ENCODE results near the gene LIN28B.

DNA sequence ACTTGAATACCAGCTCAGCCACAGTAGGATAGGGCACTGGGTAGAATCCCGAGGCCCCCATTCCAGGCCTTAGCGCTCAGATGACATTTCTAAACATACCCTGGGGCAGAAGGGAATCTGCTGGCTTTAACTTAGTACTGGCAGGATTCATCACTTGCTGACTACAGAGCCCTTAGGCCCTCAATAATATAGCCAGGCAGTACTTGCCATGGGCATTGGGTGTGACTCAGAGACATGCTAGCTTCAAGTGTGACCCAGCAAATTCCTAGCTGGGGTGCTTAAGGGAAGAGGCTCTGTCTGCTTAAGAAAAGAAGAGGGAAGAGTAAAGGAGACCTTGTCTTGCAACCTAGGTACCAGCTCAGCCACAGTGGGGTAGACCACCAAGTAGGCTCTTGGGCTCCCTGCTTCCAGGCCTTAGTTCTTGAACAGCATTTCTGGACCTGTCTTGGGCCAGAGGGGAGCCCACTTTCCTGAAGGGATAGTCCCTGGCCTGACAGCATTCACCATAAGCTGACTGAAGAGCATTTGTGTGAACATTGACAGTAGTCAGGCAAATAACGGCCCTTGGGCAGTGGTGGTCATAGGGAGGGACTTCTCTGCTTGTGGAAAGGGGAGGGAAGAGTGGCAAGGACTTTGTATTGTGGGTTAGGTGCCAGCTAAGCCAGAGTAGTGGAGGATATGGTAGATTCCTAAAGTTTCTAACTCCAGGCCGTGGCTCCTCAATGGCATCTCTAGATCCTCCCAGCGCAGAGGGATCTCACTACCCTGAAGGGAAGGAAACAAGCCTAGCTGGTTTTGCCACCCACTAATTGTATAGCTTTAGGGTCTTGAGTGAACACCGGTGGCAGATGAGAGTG, 48.6 kb upstream of the LIN28B start:
- TF ChIP-seq, protein P1, sequence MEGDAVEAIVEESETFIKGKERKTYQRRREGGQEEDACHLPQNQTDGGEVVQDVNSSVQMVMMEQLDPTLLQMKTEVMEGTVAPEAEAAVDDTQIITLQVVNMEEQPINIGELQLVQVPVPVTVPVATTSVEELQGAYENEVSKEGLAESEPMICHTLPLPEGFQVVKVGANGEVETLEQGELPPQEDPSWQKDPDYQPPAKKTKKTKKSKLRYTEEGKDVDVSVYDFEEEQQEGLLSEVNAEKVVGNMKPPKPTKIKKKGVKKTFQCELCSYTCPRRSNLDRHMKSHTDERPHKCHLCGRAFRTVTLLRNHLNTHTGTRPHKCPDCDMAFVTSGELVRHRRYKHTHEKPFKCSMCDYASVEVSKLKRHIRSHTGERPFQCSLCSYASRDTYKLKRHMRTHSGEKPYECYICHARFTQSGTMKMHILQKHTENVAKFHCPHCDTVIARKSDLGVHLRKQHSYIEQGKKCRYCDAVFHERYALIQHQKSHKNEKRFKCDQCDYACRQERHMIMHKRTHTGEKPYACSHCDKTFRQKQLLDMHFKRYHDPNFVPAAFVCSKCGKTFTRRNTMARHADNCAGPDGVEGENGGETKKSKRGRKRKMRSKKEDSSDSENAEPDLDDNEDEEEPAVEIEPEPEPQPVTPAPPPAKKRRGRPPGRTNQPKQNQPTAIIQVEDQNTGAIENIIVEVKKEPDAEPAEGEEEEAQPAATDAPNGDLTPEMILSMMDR (IDR thresholded peaks at IDR 0.05; ENCODE audit: poor library complexity, severe bottlenecking), result no peak
- no peak for TF ChIP-seq POLR2AphosphoS5 (IDR thresholded peaks at IDR 0.05)
- TF ChIP-seq, protein P2, sequence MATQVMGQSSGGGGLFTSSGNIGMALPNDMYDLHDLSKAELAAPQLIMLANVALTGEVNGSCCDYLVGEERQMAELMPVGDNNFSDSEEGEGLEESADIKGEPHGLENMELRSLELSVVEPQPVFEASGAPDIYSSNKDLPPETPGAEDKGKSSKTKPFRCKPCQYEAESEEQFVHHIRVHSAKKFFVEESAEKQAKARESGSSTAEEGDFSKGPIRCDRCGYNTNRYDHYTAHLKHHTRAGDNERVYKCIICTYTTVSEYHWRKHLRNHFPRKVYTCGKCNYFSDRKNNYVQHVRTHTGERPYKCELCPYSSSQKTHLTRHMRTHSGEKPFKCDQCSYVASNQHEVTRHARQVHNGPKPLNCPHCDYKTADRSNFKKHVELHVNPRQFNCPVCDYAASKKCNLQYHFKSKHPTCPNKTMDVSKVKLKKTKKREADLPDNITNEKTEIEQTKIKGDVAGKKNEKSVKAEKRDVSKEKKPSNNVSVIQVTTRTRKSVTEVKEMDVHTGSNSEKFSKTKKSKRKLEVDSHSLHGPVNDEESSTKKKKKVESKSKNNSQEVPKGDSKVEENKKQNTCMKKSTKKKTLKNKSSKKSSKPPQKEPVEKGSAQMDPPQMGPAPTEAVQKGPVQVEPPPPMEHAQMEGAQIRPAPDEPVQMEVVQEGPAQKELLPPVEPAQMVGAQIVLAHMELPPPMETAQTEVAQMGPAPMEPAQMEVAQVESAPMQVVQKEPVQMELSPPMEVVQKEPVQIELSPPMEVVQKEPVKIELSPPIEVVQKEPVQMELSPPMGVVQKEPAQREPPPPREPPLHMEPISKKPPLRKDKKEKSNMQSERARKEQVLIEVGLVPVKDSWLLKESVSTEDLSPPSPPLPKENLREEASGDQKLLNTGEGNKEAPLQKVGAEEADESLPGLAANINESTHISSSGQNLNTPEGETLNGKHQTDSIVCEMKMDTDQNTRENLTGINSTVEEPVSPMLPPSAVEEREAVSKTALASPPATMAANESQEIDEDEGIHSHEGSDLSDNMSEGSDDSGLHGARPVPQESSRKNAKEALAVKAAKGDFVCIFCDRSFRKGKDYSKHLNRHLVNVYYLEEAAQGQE (IDR thresholded peaks at IDR 0.05; ENCODE audit: borderline replicate concordance), result no peak
- TF ChIP-seq TAF1 (IDR thresholded peaks at IDR 0.05; ENCODE audit: low read depth), result no peak
- TF ChIP-seq EP300 (conservative IDR thresholded peaks at IDR 0.05; ENCODE audit: poor library complexity, severe bottlenecking), result no peak
- no peak for TF ChIP-seq MXI1 (conservative IDR thresholded peaks at IDR 0.05; ENCODE audit: poor library complexity, severe bottlenecking)
- no peak for TF ChIP-seq RAD21 (conservative IDR thresholded peaks at IDR 0.05)
- TF ChIP-seq EZH2 (IDR thresholded peaks at IDR 0.05; ENCODE audit: borderline replicate concordance, insufficient read depth, low read length, poor library complexity, severe bottlenecking), result no peak

Data from neural cell (in vitro differentiated cells).